IPS-NIHi11 (cell line): ENCODE measurements around the gene GHRL.

ENCODE experiments used
- DNase-seq: peaks from one replicate; pipeline ENCODE4 v3.0.0; 2012; ENCODE audit warnings: mixed read lengths, low spot score

The GHRL gene

DNA sequence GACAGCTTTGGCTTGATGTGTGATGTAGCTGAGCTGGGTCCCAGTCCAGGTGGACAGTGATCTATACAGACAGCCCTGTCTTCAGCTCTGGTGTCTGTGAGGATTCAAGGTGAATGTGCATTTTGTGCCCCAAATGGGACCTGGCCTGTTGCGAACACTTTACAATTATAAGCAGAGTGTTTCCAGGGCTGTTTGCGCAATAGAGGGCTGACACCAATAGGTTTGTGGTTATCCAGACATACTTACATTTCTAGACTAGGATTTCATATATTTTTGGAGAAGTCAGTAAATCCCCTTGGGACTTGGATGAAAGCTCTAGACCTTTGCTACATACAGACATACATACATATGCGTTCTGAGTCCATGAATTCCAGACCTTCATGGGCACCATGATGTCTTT lies 48.7 kb downstream of the GHRL start:
- no peak for DNase-seq

DNA sequence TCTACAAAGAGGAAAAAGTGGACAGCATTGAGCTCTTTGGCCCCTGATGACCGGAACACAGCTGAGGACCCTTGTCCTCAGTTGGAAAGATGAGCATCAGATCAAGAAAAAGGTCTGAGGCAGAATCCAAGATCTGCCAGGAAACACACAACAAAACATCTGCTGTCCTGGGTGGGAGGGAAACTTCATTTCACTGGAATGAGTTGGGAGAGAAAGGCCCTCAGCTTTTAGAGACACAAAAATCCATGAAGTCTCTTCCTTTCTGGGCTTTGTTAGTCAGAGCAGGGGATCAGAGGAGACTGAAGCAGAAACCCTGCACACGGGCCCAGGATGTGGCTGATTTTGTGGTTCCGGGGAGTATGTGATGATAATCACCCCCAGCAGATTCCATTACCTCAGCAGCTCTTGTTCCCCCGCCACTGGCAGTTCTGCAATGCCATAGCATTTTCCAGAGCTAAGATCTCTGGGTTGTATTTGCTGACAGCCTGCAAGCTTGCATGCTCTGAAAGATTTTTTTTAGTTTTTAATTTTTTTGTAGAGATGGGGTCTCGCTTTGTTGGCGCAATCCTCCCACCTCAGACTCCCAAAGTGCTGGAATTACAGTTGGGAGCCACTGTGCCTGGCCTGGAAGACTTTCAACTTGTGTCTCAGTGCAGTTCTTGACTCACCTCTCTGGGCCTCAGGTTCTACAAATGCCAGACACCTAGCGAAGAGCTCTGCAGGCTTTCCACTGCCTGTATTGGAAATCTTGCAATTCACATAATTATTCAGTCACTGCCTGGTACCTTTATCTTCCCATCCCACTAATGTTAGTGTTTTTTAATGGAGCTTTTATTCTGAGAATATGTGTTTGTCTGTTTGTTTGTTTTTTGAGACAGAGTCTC lies 50.3 kb downstream of the GHRL start:
- DNase-seq, result no peak

DNA sequence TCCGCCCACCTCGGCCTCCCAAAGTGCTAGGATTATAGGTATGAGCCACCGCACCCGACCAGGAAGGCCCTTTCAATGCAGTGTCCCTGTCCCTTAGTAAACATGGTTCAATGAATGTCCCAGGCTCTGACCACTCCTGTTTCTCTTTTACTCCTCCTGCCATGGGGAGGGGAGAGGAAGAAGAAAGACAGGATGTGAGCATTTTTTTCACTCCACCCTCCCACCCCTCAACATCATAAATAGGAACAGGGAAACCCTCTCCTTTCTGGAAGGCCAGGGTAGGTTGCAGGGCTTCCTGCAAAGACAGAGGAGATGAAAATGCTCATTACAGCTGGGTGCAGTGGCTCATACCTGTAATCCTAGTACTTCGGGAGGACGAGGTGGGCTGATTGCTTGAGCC lies 51.9 kb downstream of the GHRL start:
- no peak for DNase-seq

DNA sequence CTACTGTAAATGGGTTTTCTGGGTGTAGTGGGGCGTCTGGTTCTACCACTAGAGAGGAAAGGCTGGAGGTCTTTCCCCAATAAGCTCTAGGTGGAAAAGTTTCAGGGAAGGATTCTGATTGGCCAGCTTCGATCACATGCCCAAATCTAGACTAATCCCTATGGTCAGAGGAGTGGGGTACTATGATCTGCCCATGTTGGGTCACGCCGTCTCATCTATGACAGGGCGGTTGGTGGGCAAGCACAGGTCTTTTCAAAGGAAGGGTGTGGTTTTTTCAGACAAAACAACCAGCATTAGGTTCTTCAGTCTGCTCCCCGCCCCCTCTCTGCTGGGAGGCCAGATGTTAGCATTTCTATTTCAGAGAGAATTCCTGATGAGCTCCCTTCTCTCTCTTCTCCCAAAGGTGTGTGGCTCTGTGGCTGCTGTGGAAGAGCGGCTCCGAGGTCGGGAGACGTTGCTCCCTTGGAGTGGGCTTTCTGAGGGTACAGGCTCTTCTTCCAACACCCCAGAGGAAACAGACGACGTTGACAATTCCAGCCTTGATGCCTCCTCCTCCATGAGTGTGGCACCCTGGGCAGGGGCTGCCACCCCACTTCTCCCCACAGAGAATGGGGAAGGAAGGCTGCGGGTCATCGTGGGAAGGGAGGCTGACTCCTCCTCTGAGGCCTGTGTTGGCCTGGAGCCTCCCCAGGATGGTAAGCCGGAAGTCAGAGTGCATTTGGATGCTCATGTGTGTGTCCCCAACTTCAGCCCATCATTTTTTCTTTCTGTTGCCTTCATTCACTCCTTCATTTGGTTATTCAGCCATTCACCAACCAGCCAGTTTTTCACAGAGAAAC lies 54.2 kb downstream of the GHRL start:
- no peak for DNase-seq
